ENCODE results near the gene RNLS. TPM values are rescaled to one million over a fixed set of nuclear protein-coding genes. Genes with fewer than 3 reads are reported as not detected.

RNLS gene
- total RNA-seq, 4 donors from 2014 or later: 10.6 to 38.7 (median 28.2) TPM

DNA sequence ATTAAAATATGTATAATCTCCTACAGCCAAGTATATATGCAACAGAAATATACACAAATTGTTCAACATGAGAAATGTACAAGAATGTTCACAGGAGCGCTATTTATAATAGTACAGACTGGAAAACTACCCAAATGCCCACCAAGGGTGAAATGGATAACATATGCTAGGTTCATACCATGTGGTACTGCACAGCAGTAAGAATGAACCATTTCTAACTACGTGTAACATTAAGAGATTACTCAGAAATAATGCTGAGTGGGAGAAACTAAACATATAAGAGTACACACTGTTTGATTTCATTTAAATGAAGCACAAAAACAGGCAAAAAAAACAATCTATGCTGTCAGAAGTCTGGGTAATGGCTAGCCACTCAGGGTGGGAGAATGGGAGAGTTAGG is 45.8 kb downstream of the RNLS start:
- no peak for DNase-seq
- Histone ChIP-seq H3K27me3 (no peaks in the 10 kb centered on the region), H3K9me3 (no peaks in the 10 kb centered on the region), H3K4me1 (peaks cover 0 to 11% of the 10 kb centered on the region in 2 donors), H3K4me3 (replicated peaks in 1 of 3) (no peak overlapping the region), H3K36me3 (no peaks in the 10 kb centered on the region), H3K27ac (no peak overlapping the region)
- intact Hi-C loops (cut with DNase I): no loop called here
- TF ChIP-seq POLR2A (IDR thresholded peaks at IDR 0.05): no peak
- TF ChIP-seq, protein P1, sequence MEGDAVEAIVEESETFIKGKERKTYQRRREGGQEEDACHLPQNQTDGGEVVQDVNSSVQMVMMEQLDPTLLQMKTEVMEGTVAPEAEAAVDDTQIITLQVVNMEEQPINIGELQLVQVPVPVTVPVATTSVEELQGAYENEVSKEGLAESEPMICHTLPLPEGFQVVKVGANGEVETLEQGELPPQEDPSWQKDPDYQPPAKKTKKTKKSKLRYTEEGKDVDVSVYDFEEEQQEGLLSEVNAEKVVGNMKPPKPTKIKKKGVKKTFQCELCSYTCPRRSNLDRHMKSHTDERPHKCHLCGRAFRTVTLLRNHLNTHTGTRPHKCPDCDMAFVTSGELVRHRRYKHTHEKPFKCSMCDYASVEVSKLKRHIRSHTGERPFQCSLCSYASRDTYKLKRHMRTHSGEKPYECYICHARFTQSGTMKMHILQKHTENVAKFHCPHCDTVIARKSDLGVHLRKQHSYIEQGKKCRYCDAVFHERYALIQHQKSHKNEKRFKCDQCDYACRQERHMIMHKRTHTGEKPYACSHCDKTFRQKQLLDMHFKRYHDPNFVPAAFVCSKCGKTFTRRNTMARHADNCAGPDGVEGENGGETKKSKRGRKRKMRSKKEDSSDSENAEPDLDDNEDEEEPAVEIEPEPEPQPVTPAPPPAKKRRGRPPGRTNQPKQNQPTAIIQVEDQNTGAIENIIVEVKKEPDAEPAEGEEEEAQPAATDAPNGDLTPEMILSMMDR (IDR thresholded peaks at IDR 0.05): no peak
- 84 to 85% methylated on average over 2 of the region's 2 CpGs for WGBS, 2 donors

DNA sequence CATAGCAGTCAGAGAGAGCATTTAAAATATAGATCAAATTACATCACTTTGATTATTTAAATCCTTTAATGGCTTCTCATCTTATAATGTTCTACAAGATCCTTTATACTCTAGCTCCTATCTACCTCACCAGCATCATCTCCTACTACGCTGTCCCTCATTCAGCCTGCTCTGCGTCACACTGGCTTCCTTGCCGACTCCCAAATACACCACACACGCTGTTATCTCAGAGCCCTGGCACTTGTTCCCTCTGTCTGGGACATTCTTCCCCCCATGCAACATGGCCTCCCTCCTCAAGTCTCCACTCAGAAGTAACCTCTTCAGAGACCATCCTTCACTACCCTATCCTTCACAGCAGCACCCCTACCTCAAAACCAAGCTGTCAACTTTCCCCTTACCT is 46.7 kb downstream of the RNLS start:
- no peaks in the 10 kb centered on the region for H3K27me3 ChIP-seq
- TF ChIP-seq POLR2A (IDR thresholded peaks at IDR 0.05): no peak
- TF ChIP-seq, protein P1 (IDR thresholded peaks at IDR 0.05): no peak
- H3K27ac ChIP-seq: no peak overlapping the region
- H3K9me3 ChIP-seq: no peaks in the 10 kb centered on the region
- WGBS, 2 donors: 72 to 85% methylated on average over 4 of the region's 4 CpGs
- intact Hi-C loops (cut with DNase I): no loop called here
- peaks cover 0 to 6% of the 10 kb centered on the region in 2 donors for H3K4me1 ChIP-seq
- no peaks in the 10 kb centered on the region for H3K36me3 ChIP-seq
- H3K4me3 ChIP-seq (replicated peaks in 1 of 3): no peak overlapping the region
- no peak for DNase-seq

DNA sequence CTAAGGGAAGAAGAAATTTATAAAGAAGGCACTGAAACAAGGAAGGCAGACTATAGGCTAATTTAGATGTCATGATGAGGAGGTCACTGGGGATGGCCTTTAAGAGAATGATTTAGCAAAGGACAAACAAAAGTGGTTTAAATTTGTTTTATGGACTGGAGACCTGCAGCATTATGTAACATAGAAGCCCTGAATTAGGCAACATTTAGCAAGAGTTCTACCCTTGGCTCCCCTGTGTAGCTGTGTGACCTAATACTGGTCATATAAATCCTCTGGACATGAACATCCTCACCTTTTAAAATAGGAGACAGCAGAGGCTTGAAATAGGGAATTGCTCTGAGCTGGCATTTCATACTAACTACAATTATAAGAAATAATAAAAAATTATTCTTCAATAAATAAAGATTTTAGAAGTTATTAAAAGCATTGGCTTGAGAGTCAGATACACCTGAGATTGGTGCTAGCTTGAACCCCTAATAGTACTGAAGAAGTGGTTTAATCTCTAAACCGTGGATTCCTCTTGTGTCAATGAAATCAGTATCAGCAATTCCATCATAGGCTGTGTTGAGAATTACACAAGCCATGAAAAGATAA is 48.9 kb downstream of the RNLS start:
- Histone ChIP-seq H3K27ac (no peak overlapping the region), H3K4me1 (no peaks in the 10 kb centered on the region), H3K9me3 (no peaks in the 10 kb centered on the region), H3K4me3 (replicated peaks in 1 of 3) (no peak overlapping the region), H3K27me3 (no peaks in the 10 kb centered on the region), H3K36me3 (no peaks in the 10 kb centered on the region)
- 80 to 86% methylated on average over 1 of the region's 1 CpG for WGBS, 2 donors
- intact Hi-C loops (cut with DNase I): no loop called here
- DNase-seq: no peak
- no peak for TF ChIP-seq POLR2A (IDR thresholded peaks at IDR 0.05)
- TF ChIP-seq, protein P1 (IDR thresholded peaks at IDR 0.05): no peak

DNA sequence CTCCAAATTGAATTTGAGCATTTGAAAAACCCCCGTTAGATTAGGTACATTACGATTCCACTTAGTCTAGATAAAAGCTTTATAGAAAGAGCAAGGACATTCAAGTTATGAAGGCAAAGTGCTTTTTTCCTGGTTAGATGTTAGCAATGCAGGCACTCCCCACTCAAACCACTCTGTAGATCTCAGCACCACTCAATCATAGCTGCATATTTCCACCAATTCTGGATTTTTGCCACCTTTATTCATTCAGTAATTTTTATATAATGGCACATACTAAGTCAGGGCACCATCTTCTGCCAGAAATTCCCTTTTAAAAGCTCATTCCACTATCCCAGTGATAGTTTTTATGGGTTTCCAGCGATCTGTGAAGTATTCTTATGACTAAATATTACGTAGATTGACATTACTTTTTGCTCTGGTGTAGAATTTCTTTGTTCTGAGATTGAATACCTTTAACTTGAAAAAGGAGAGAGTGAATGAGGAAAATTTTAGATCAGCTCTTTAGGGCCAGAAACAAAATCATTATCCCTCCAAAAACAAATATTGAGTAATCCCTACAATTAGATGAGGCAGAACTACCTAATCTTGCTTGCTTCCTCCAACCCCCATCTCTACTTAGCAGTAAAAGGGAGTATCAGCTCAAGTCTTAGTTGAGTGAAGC is 51.6 kb downstream of the RNLS start:
- WGBS, 2 donors: 94 to 95% methylated on average over 4 of the region's 4 CpGs
- H3K27ac ChIP-seq: no peak overlapping the region
- no peaks in the 10 kb centered on the region for H3K27me3 ChIP-seq
- DNase-seq: no peak
- TF ChIP-seq POLR2A (IDR thresholded peaks at IDR 0.05): no peak
- TF ChIP-seq, protein P1 (IDR thresholded peaks at IDR 0.05): no peak
- H3K4me3 ChIP-seq (replicated peaks in 1 of 3): no peak overlapping the region
- intact Hi-C loops (cut with DNase I): no loop called here
- no peaks in the 10 kb centered on the region for H3K9me3 ChIP-seq
- H3K36me3 ChIP-seq: no peaks in the 10 kb centered on the region
- no peaks in the 10 kb centered on the region for H3K4me1 ChIP-seq

DNA sequence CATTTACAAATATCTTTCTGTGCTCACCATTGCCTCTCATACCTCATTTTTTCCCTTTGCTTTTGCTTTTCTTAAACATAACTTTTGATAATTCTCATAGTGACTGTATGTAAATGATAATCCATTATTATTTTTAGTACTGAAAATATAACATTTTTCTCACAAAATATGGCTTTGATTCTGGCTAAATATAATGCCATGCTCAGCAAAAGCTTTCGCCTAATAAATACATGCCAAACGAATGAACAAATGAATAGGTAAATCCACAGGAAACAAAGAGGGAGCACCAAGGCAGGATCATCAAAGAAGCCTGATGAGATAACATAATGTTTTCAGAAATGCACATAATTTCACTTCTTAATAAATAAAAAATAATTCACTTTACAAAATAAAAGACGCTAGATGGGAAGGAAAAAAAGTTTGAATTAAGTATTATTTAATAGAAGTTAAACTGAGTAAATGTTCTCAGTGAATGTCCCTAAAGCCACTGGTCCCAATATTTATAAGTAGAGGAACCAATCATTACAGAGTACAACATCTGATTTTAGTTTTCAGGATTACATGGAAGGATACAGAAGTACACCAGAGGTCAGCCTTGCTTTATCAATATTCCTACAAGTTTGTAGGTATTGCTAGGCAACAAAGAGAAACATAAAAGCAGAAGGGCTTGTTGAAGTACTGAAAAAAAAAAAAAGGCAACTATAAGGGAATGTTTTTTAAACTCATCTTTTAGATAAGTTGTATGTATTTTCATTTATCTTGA is 52.3 kb downstream of the RNLS start:
- H3K27me3 ChIP-seq: no peaks in the 10 kb centered on the region
- no peaks in the 10 kb centered on the region for H3K9me3 ChIP-seq
- intact Hi-C loops (cut with DNase I): no loop called here
- no peak for DNase-seq
- H3K4me1 ChIP-seq: no peaks in the 10 kb centered on the region
- no peak overlapping the region for H3K27ac ChIP-seq
- no peak for TF ChIP-seq POLR2A (IDR thresholded peaks at IDR 0.05)
- TF ChIP-seq, protein P1 (IDR thresholded peaks at IDR 0.05): no peak
- WGBS, 2 donors: 64 to 97% methylated on average over 3 of the region's 3 CpGs
- no peaks in the 10 kb centered on the region for H3K36me3 ChIP-seq
- H3K4me3 ChIP-seq (replicated peaks in 1 of 3): no peak overlapping the region

Measured in thyroid gland (tissue), 4 donors.